Left lung (tissue), 10 donors: Measurements from ENCODE around the gene LAMA2. TPM values are rescaled to one million over a fixed set of nuclear protein-coding genes. Genes with fewer than 3 reads are reported as not detected.

Experiments used
- ATAC-seq: fragments of 200-7000 bp; cut with Tn5 transposase; one replicate; pipeline ENCODE4 v1.9.1; 2020; ENCODE audit warnings: moderate library complexity
- DNase-seq, 4 donors: peaks; one replicate each; pipeline ENCODE4 v3.0.0-alpha.2; 2013 to 2020
- H3K27ac ChIP-seq, 2 donors: fragments of 200-600 bp; sonication (generic) in 1 of 2; one replicate each; pipeline versions ENCODE4 v1.5.0 to v1.8.0; 2020 to 2021
- H3K27me3 ChIP-seq, 2 donors: fragments of 200-600 bp; sonication (generic) in 1 of 2; one replicate each; pipeline versions ENCODE4 v1.5.0 to v1.8.0; 2020 to 2021
- H3K36me3 ChIP-seq, 2 donors: fragments of 200-600 bp; sonication (generic) in 1 of 2; one replicate each; pipeline versions ENCODE4 v1.5.0 to v1.8.0; 2020 to 2021
- H3K4me1 ChIP-seq, 2 donors: fragments of 200-600 bp; one replicate each; pipeline ENCODE4 v1.8.0; 2021
- H3K4me3 ChIP-seq, 2 donors: fragments of 200-600 bp; sonication (generic) in 1 of 2; one replicate each; pipeline versions ENCODE4 v1.5.0 to v1.8.0; 2020 to 2021; ENCODE audit warnings: mild to moderate bottlenecking in 1 of 2
- H3K9me3 ChIP-seq, 2 donors: fragments of 200-600 bp; sonication (generic) in 1 of 2; one replicate each; pipeline versions ENCODE4 v1.5.0 to v1.8.0; 2020 to 2021
- CTCF ChIP-seq, 2 donors: fragments of 200-600 bp; sonication (generic) in 1 of 2; IDR thresholded peaks; one replicate each; pipeline versions ENCODE4 v1.5.0 to v1.8.0; 2021; ENCODE audit warnings: antibody characterized with exemption in 2 of 2
- intact Hi-C, 2 donors: fragments of 100-400 bp; cut with DNase I; formaldehyde crosslinking; loops; one replicate each; pipeline versions ENCODE4 v1.11.2 to v1.14.2; 2022
- polyA plus RNA-seq, 6 donors: library from polyadenylated mRNA; unstranded; fragments of 120-200 nt; gene quantifications; one replicate each; pipeline ENCODE4 v1.2.1, GENCODE V29; 2013; ENCODE audit not compliant: insufficient read length in 6 of 6
- total RNA-seq, 2 donors: library from RNA; stranded (reverse); fragmentation: NEBNext Ultra II Directional; extraction: Animal tissue kit (Norgen Biotek cat#: 25700); gene quantifications; one replicate each; pipeline ENCODE4 v1.2.1, GENCODE V29; 2021
- donor health status: DM: no; HTN: yes; CAD: no.
- donor health status: DM: no; HTN: no; CAD: no.

LAMA2 gene
- total and polyA plus RNA-seq, 8 donors: 32.7 to 91.7 (median 64.7) TPM

GRCh38 chr6:128990915-128991314 lies 108.0 kb downstream of the LAMA2 start:
- intact Hi-C loops: no loop called here
- ATAC-seq (no peak), DNase-seq (no peak)
- H3K4me1 ChIP-seq: no peaks in the 10 kb centered on the region
- no peak overlapping the region for H3K27ac ChIP-seq
- no peak overlapping the region for H3K4me3 ChIP-seq
- no peaks in the 10 kb centered on the region for H3K27me3 ChIP-seq
- no peak for TF ChIP-seq CTCF (IDR thresholded peaks at IDR 0.05)
- no peaks in the 10 kb centered on the region for H3K36me3 ChIP-seq
- H3K9me3 ChIP-seq: no peaks in the 10 kb centered on the region

DNA sequence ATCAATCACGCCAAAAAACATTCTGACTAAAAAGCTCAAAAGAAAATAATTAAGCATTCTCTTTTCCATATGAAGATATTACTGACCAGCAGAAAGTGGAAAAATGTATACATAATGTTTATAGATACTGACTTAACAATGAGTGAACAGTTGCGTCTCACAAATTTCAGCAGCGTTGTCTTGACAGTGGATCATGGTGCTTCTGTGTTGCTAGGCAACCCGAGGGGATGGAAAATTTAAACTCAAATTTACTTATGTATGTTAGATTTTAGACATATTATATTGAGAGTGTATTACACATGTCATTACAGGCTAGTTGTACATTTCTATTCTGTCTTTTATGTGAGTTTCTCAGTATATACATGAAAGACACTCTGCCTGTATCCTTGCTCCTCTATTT lies 110.2 kb downstream of the LAMA2 start:
- DNase-seq: no peak
- ATAC-seq: no peak
- Histone ChIP-seq H3K36me3 (no peaks in the 10 kb centered on the region), H3K27ac (no peak overlapping the region), H3K9me3 (peaks cover 0 to 7% of the 10 kb centered on the region in 2 donors), H3K4me1 (no peaks in the 10 kb centered on the region), H3K27me3 (no peaks in the 10 kb centered on the region), H3K4me3 (no peak overlapping the region)
- TF ChIP-seq CTCF (IDR thresholded peaks at IDR 0.05): no peak
- intact Hi-C loops: no loop called here

- no peaks in the 10 kb centered on the region for H3K36me3 ChIP-seq
- no peaks in the 10 kb centered on the region for H3K4me1 ChIP-seq
- intact Hi-C loops: no loop called here
- H3K27ac ChIP-seq: no peak overlapping the region
- no peak for TF ChIP-seq CTCF (IDR thresholded peaks at IDR 0.05)
- ATAC-seq (no peak), DNase-seq (no peak)
- H3K9me3 ChIP-seq: peaks cover 0 to 8% of the 10 kb centered on the region in 2 donors
- H3K27me3 ChIP-seq: no peaks in the 10 kb centered on the region
- no peak overlapping the region for H3K4me3 ChIP-seq
Observed at GRCh38 chr6:128997880-128998279, 114.9 kb downstream of the LAMA2 start.

- Histone ChIP-seq H3K27ac (no peak overlapping the region), H3K36me3 (no peaks in the 10 kb centered on the region), H3K9me3 (no peaks in the 10 kb centered on the region), H3K4me3 (no peak overlapping the region), H3K27me3 (no peaks in the 10 kb centered on the region), H3K4me1 (no peaks in the 10 kb centered on the region)
- DNase-seq: no peak
- intact Hi-C loops: no loop called here
- no peak for ATAC-seq
- TF ChIP-seq CTCF (IDR thresholded peaks at IDR 0.05): no peak
Observed at GRCh38 chr6:129006724-129007514, 124.0 kb downstream of the LAMA2 start.

GRCh38 chr6:129007701-129008373 lies 124.9 kb downstream of the LAMA2 start:
- intact Hi-C loops: no loop called here
- ATAC-seq (no peak), DNase-seq (no peak)
- Histone ChIP-seq H3K4me1 (no peaks in the 10 kb centered on the region), H3K36me3 (no peaks in the 10 kb centered on the region), H3K4me3 (no peak overlapping the region), H3K27ac (no peak overlapping the region), H3K27me3 (no peaks in the 10 kb centered on the region), H3K9me3 (no peaks in the 10 kb centered on the region)
- no peak for TF ChIP-seq CTCF (IDR thresholded peaks at IDR 0.05)
